Inferior parietal cortex (tissue), 1 donor: ENCODE results near the gene PUS7.
"Not testable (repeated sequence)": the region's sequence is repeated elsewhere in the genome, so short reads cannot be mapped to it uniquely, and the experiment has no call there.

Experiments used
- DNase-seq: peaks from one replicate; pipeline ENCODE4 v3.0.0-alpha.2; 2016; ENCODE audit errors: extremely low spot score

The PUS7 gene

GRCh38 chr7:105496521-105496920, 25.6 kb downstream of the PUS7 start:
- no peak for DNase-seq

GRCh38 chr7:105493923-105494315, 28.2 kb downstream of the PUS7 start:
- no peak for DNase-seq

GRCh38 chr7:105493196-105493922, 28.7 kb downstream of the PUS7 start:
- no peak for DNase-seq

- no peak for DNase-seq
Observed at GRCh38 chr7:105489409-105489808, 32.7 kb downstream of the PUS7 start.

GRCh38 chr7:105487579-105488571, 34.2 kb downstream of the PUS7 start:
- peak; percentile 63 for DNase-seq

GRCh38 chr7:105480931-105481330, 41.1 kb downstream of the PUS7 start:
- DNase-seq, result no peak

GRCh38 chr7:105478606-105479005, 43.5 kb downstream of the PUS7 start:
- DNase-seq, result no peak

GRCh38 chr7:105477908-105478307, 44.2 kb downstream of the PUS7 start:
- DNase-seq, result no peak

- DNase-seq, result no peak
Observed at GRCh38 chr7:105474045-105474444, 48.0 kb downstream of the PUS7 start.

GRCh38 chr7:105473163-105473562, 48.9 kb downstream of the PUS7 start:
- DNase-seq, result no peak

- no peak for DNase-seq
Observed at GRCh38 chr7:105470846-105471245, 51.2 kb downstream of the PUS7 start.

- no peak for DNase-seq
Observed at GRCh38 chr7:105470090-105470489, 52.0 kb downstream of the PUS7 start.

GRCh38 chr7:105462765-105463420, 59.2 kb downstream of the PUS7 start:
- no peak for DNase-seq

- no peak for DNase-seq
Observed at GRCh38 chr7:105461518-105461917, 60.6 kb downstream of the PUS7 start.

- no peak for DNase-seq
Observed at GRCh38 chr7:105457619-105458225, 64.3 kb downstream of the PUS7 start.

GRCh38 chr7:105454921-105455320, 67.2 kb downstream of the PUS7 start:
- DNase-seq, result no peak

- DNase-seq, result no peak
Observed at GRCh38 chr7:105454095-105454747, 67.8 kb downstream of the PUS7 start.

- DNase-seq, result no peak
Observed at GRCh38 chr7:105452085-105452484, 70.0 kb downstream of the PUS7 start.

- DNase-seq, result not testable (repeated sequence)
Observed at GRCh38 chr7:105450870-105451269, 71.2 kb downstream of the PUS7 start.

- no peak for DNase-seq
Observed at GRCh38 chr7:105450177-105450861, 71.8 kb downstream of the PUS7 start.

GRCh38 chr7:105448181-105448580, 73.9 kb downstream of the PUS7 start:
- DNase-seq, result no peak
